Effector memory CD8-positive, alpha-beta T cell (primary cell): ENCODE data around the gene PSD2.

ENCODE experiments used
- ATAC-seq: fragments of 150-1000 bp; cut with Tn5 transposase; replicated peaks from 2 replicates; pipeline ENCODE4 v1.10.0; 2021; ENCODE audit warnings: mild to moderate bottlenecking, moderate library complexity
- DNase-seq, 3 experiments: peaks; one replicate each; pipeline ENCODE4 v3.0.0; 2021
- H3K27ac Mint-ChIP-seq, 2 donors: one replicate each; pipeline ENCODE4 v1.8.0; 2022; ENCODE audit warnings: mild to moderate bottlenecking in 2 of 2, mixed read lengths in 2 of 2, moderate library complexity in 2 of 2
- H3K27me3 Mint-ChIP-seq, 2 donors: one replicate each; pipeline ENCODE4 v1.8.0; 2022; ENCODE audit warnings: mixed read lengths in 2 of 2
- H3K36me3 Mint-ChIP-seq: one replicate; pipeline ENCODE4 v1.8.0; 2022; ENCODE audit warnings: mild to moderate bottlenecking, moderate library complexity, mixed read lengths; ENCODE audit not compliant: insufficient read depth
- H3K4me1 Mint-ChIP-seq, 2 donors: one replicate each; pipeline ENCODE4 v1.8.0; 2022; ENCODE audit warnings: low read depth in 2 of 2, mixed read lengths in 2 of 2
- H3K4me3 Mint-ChIP-seq, 2 donors: one replicate each; pipeline ENCODE4 v1.8.0; 2022; ENCODE audit warnings: mild to moderate bottlenecking in 2 of 2, mixed read lengths in 2 of 2, moderate library complexity in 2 of 2
- H3K9me3 Mint-ChIP-seq, 2 donors: one replicate each; pipeline ENCODE4 v1.8.0; 2022; ENCODE audit warnings: mixed read lengths in 2 of 2

PSD2 gene

DNA sequence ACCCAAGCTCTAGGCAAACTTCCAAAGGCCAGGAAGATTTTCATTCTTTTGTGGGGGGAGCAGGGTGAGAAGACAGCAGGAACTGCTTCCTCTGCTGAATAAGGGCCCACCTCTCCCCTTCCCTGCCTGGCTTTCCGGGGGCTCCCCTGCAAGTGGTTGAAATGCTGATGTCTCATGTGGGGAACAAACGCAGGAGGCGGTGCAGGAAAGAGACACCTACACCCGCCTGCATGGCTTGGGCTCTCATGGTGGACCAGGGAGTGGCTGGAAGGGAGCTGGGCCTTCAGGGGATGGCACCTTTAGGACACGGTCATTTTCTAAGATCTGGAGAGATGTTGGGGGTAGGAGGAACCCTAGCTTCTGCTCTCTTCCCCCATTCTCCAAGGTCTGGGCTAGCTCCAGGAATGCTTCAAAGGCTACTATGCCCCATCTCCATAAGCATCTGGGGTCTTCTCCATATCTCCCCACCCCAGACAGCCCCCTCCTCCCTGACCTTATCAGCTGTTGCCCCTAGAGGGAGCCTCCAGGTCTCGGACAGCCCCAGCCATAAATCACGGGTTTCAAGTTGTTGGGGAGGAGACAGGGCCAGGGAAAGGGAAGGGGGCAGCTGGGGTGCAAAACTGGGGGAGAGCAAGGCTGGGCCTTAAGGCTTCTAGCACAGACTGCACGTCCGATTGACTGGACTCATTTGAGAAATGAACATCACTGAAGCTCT, 76.6 kb downstream of the PSD2 start:
- H3K4me3 Mint-ChIP-seq = no peak overlapping the region
- no peak for ATAC-seq
- H3K4me1 Mint-ChIP-seq = no peaks in the 10 kb centered on the region
- H3K27me3 Mint-ChIP-seq = peaks cover 33 to 68% of the 10 kb centered on the region in 2 donors
- no peaks in the 10 kb centered on the region for H3K9me3 Mint-ChIP-seq
- H3K36me3 Mint-ChIP-seq = no peaks in the 10 kb centered on the region
- H3K27ac Mint-ChIP-seq = no peak overlapping the region
- DNase-seq = no peak

DNA sequence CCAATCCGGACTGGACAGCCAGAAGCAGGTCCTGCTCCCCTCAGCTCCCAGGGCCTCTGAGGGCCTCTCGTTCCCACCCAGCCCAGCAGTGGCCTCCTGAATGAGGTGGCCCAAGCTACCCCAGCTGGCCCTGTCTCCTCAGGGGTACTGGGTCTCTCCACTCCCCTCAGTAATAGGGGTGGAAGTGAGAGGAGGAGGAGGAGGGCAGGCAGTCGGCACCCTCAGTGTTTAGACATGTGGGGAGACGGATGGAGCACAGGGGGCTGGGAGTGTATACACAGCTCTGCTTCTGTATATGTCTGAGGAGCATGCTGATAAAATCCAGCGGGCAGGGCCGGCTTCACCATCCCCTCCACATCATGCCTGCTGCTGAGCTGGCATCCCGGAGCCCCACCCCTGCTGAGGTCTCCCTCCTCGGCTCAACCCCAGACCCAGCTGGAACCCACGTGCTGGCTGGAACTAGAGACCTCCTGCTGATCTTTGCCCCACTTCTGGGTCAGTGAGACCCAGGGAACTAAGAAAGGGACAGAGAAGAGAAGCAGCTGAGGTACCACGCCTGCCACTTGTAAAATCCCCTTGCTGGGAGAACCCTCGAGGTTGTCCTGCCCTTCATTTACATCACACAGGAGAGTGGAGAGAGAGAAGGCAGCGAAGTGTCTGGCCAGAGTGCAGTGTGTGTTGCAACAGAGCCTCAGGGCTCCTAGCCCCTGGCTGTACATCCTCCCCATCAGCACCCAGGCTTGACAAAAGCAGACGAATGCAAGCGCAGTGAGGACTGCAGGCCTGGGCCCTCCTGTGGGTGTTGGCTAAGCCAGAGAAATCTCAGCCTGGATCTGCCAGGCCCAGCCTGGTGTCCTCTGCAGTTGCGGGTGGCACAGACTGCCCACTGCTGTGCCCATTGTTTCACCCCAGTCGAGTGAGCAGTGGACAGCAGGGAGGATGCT, 77.5 kb downstream of the PSD2 start:
- Mint-ChIP-seq H3K36me3 (peaks cover 2% of the 10 kb centered on the region), H3K27me3 (peaks cover 32 to 58% of the 10 kb centered on the region in 2 donors), H3K4me1 (no peaks in the 10 kb centered on the region), H3K27ac (no peak overlapping the region), H3K9me3 (no peaks in the 10 kb centered on the region), H3K4me3 (no peak overlapping the region)
- ATAC-seq (no peak), DNase-seq (no peak)

DNA sequence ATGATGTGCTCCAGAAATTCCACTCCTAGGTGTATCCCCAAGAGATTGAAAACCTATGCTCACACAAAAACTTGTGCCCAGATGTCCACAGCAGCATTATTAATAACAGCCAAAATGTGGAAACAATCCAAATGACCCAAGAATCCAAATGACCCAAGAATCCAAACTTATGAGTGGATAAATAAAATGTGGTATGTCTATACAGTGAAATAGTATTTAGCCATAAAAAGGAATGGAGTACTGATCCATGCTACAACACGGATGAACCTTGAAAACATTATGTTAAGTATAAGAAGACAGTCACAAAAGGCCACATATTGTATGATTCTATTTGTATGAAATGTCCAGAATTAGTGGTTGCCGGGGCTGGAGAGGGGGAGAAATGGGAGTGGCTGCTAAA, 80.3 kb downstream of the PSD2 start:
- no peak for ATAC-seq
- no peak for DNase-seq
- no peaks in the 10 kb centered on the region for H3K9me3 Mint-ChIP-seq
- peaks cover 28 to 48% of the 10 kb centered on the region in 2 donors for H3K27me3 Mint-ChIP-seq
- H3K36me3 Mint-ChIP-seq = peaks cover 3% of the 10 kb centered on the region
- H3K27ac Mint-ChIP-seq = no peak overlapping the region
- H3K4me1 Mint-ChIP-seq = no peaks in the 10 kb centered on the region
- H3K4me3 Mint-ChIP-seq = no peak overlapping the region

DNA sequence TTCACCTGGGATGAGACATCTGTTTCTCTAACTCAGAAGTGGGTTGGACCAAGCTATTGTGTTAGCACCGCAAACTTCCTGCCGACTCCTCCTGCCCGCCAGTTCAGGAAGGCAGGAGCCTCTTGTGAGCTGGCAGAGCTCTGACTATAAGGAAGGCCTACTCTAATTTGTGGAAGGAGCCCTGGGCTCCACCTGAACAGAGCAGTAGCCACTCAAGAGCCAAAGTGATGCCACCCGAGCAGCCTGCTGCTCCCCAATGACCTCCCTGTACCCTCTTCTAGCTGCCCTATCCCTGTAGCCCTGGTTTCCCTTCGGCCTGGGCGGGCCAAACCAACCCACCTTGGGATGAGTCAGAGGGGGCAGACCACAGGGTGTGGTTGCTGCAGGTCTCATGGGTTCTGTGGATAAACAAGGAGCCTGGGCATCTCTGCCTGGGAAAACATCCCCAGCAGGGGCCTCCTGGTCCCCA, 81.6 kb downstream of the PSD2 start:
- Mint-ChIP-seq H3K27me3 (peaks cover 28 to 36% of the 10 kb centered on the region in 2 donors), H3K4me1 (no peaks in the 10 kb centered on the region), H3K9me3 (no peaks in the 10 kb centered on the region), H3K4me3 (no peak overlapping the region), H3K36me3 (peaks cover 3% of the 10 kb centered on the region), H3K27ac (peak overlapping the region in 1 of 2 donors; percentile 29)
- ATAC-seq (no peak), DNase-seq (no peak)

DNA sequence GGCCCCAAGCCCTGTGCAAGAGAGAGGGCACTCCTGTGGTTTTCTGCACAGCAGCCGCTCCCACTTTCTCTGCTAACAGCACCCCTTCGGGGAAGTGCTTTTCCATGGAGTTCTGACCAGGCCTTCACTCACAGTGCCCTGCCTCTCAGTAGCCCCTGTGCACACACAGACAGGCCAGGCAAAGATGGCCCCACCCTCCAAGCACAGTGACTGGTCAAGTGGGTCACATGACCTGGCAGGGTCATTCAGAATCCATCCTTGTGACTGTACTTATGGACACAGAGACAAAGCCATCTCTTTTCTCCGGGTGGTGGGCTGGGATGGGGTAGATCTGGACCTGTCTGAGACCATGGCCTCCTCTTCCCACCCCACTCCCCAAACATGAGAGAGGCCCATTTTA, 82.5 kb downstream of the PSD2 start:
- Mint-ChIP-seq H3K27ac (no peak overlapping the region), H3K4me1 (no peaks in the 10 kb centered on the region), H3K36me3 (peaks cover 3% of the 10 kb centered on the region), H3K9me3 (no peaks in the 10 kb centered on the region), H3K4me3 (no peak overlapping the region), H3K27me3 (peaks cover 27% of the 10 kb centered on the region in 2 donors)
- DNase-seq (no peak), ATAC-seq (no peak)

DNA sequence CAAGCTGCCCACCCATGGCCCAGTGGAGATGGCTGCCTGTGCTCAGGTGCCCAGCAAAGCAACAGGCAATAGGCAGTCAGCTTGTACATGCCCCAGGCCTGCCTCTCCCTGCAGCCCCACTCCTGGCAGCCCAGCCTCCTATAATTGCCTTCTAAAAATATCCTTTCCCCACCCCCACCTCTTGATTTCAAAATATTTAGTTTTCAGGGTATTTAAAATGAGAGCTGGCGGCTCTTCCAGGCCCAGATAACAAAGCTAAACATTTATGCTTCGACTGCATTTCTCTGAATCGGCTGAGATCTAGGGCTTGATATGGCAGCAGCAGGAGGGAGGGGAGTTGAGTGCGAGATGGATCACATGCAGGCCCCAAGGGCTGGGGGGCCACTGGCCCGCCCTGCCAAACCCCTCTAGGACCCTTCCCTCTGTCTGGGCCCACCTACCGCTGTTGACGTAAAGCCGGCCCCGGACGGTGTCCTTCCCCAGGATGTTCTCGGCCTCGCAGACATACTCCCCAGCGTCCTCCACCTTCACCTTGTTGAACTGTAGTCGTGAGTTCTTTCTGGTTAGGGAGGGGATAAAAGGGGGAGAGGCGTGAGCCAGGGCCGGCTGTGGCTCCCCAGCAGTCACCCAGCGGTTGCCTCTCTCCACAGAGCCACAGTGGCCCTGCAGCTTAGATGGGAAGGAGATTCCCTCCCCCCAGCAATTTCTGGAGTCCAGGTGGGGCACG, 85.0 kb downstream of the PSD2 start:
- no peaks in the 10 kb centered on the region for H3K4me1 Mint-ChIP-seq
- DNase-seq (no peak), ATAC-seq (no peak)
- no peak overlapping the region for H3K4me3 Mint-ChIP-seq
- no peak overlapping the region for H3K27ac Mint-ChIP-seq
- H3K27me3 Mint-ChIP-seq = peaks cover 6 to 27% of the 10 kb centered on the region in 2 donors
- H3K9me3 Mint-ChIP-seq = no peaks in the 10 kb centered on the region
- H3K36me3 Mint-ChIP-seq = peaks cover 3% of the 10 kb centered on the region

DNA sequence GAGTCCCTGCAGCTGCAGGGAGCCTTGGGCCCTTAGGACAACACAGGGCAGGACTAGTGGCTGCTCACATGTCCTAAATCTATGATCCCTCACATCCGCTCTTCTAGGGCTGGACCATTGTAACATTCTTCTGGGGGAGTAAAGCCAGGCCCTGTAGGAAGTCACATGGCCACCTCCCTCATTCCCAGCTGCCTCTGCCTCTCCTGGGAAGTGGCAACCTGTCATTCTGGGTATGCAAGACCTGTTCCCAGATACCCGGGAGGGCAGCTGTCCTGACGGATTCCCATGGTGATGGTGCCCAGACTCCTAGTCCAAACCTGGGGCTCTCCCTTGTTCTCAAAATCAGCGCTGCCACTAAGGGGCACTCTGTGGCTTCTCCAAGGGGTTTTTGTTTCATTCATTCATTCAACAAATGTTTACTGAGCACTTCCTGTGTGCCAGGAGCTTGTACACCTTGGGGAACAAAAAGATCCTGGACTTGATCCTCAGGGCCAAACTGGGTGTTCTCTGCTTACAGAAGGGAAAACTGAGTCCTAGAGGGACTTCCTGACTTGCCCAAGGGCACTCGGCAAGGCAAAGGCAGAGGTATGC, 85.6 kb downstream of the PSD2 start:
- Mint-ChIP-seq H3K36me3 (peaks cover 3% of the 10 kb centered on the region), H3K4me1 (no peaks in the 10 kb centered on the region)
- ATAC-seq = no peak

DNA sequence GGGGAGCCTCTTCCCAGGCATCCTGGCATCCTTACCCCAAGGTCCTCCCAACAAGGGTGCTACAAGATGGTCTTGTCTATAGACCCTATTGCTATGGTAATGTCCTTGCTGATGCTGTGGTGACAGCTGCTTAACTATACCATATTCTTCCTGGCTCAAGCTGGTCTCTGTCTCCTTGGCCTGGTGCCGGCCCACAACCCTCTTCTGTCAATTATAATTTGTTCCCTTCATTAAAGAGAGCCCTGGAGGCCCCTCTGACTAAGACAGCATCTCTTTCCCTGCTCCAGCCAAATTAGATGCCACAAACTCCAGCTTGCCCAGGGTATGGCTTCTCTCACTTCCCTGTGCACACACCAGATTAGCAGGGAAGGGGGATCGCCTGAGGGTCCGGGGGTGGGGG, 86.7 kb downstream of the PSD2 start:
- H3K27me3 Mint-ChIP-seq = peaks cover 0 to 36% of the 10 kb centered on the region in 2 donors
- peaks cover 0 to under 1% of the 10 kb centered on the region in 2 donors for H3K4me1 Mint-ChIP-seq
- H3K36me3 Mint-ChIP-seq = peaks cover 3% of the 10 kb centered on the region
- H3K4me3 Mint-ChIP-seq = no peak overlapping the region
- DNase-seq (no peak), ATAC-seq (no peak)
- no peak overlapping the region for H3K27ac Mint-ChIP-seq
- no peaks in the 10 kb centered on the region for H3K9me3 Mint-ChIP-seq

More for the DNA sequence above, 85.6 kb downstream of the PSD2 start:
- Mint-ChIP-seq H3K9me3 (no peaks in the 10 kb centered on the region), H3K4me3 (no peak overlapping the region), H3K27me3 (peaks cover 0 to 31% of the 10 kb centered on the region in 2 donors), H3K27ac (no peak overlapping the region)
- DNase-seq = no peak

DNA sequence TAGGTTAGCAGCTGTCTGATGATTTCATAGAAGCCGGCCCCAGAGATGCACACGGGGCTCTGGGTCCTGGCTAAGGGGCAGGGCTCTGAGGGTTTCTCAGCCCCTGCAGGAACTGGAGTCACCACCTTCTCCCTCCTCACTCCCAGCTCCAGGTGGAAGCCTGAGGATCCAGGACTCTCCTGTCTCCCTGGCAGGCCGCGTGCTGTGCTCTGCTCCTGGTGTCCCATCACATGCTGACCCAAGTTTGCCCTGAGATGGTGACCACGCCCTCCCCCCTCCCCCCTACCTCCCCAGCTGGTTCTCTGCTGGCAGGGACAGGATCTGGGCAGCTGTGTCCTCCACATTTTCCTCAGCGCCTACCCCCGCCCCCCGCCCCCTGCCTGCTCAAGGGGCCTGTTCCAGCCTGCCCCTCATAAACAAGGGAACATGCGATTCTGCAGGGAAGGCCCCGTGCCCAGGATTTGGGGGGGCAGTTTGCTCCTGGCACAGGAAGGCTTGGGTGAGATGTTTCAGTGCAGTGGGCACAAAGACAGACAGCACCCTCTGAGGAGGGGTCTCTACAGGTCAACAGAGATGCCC, 87.4 kb downstream of the PSD2 start:
- DNase-seq = no peak
- Mint-ChIP-seq H3K4me3 (no peak overlapping the region), H3K36me3 (peaks cover 1% of the 10 kb centered on the region), H3K27ac (peak overlapping the region in 1 of 2 donors; percentile 42), H3K27me3 (peaks cover 0 to 40% of the 10 kb centered on the region in 2 donors), H3K9me3 (no peaks in the 10 kb centered on the region), H3K4me1 (peaks cover 0 to 1% of the 10 kb centered on the region in 2 donors)
- no peak for ATAC-seq

DNA sequence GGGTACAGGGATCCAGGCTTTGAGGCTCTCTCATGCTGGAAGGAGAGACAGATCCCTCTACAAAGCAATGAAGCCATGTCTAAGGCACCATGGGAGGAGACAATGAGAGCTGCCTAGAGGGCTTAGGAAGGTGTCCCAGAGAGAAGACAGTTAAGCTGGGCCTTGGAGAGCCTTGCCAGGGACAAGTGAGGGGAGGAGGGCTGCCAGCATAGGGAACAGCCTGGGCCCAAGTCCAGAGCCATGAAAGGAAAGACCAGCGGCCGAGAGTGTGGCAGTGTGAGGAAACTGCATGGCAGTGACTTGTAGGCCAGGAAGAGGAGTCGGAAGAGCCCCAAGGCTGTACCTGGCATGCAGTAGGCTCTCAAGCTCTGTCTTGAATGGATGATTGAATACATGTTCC, 88.5 kb downstream of the PSD2 start:
- DNase-seq = no peak
- H3K27ac Mint-ChIP-seq = no peak overlapping the region
- no peak overlapping the region for H3K4me3 Mint-ChIP-seq
- H3K9me3 Mint-ChIP-seq = no peaks in the 10 kb centered on the region
- peaks cover 0 to 1% of the 10 kb centered on the region in 2 donors for H3K4me1 Mint-ChIP-seq
- ATAC-seq = no peak
- H3K36me3 Mint-ChIP-seq = no peaks in the 10 kb centered on the region
- H3K27me3 Mint-ChIP-seq = peaks cover 0 to 40% of the 10 kb centered on the region in 2 donors

DNA sequence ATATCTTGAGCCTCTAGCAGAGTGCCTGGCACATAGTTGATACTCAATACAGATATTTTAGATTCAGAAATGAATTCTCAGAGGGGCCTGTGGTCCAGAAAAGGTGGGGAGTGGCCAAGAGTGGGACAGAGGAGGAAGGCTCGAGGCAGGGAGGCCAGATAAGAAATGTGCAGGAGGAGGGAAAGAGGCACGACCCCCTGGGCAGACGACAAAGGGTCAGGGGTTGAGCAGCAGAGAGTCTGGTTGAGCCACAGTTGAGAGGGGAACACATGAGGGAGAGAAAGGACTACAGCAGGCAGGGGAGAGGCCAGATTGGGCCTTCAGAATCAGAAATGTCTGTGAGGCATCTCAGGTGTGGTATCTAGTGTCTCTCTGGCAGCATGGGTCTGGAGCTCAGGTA, 89.1 kb downstream of the PSD2 start:
- Mint-ChIP-seq H3K4me3 (no peak overlapping the region), H3K9me3 (no peaks in the 10 kb centered on the region), H3K4me1 (peaks cover 0 to 1% of the 10 kb centered on the region in 2 donors), H3K27ac (no peak overlapping the region), H3K27me3 (peaks cover 4 to 40% of the 10 kb centered on the region in 2 donors), H3K36me3 (no peaks in the 10 kb centered on the region)
- DNase-seq (no peak), ATAC-seq (no peak)

DNA sequence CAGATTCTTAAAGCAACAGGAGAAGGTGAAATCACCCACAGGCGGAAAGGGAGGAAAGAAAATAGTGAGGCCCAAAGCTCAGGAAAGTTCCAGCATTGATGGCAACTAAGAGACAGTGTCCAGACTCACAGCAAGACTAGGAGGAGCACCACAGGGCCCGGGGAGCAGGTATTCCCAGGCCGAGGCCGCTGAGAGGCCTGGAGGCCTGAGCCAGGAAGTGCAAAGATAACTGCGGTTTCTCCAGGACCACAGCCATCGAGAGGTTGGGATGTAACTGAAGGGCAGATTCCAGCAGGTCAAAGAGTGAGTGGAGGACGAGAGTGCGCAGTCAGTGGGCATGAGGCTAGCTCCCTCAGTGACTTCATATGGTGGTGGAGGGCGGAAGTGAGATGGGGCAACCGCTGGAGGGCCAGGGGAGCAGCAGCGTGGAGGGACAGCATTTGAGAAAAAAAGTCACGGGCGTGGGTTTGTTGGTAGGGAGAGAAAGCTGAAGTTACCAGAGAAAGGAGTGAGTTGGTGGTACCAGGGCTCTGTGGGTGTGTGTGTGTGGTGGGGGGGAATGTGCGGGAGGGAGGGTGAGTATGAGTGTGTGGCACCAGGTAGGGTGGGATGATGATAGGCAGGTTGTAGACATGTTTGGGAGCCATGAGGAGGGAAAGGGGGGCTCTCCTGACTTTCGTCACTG, 89.7 kb downstream of the PSD2 start:
- no peak for ATAC-seq
- peaks cover 0 to 1% of the 10 kb centered on the region in 2 donors for H3K4me1 Mint-ChIP-seq
- no peak overlapping the region for H3K4me3 Mint-ChIP-seq
- H3K27me3 Mint-ChIP-seq = peaks cover 9 to 40% of the 10 kb centered on the region in 2 donors
- H3K36me3 Mint-ChIP-seq = no peaks in the 10 kb centered on the region
- no peak overlapping the region for H3K27ac Mint-ChIP-seq
- no peaks in the 10 kb centered on the region for H3K9me3 Mint-ChIP-seq
- DNase-seq = no peak
